HepG2 (cell line): ENCODE data around the gene TBKBP1. TPM values are rescaled to one million over a fixed set of nuclear protein-coding genes. Genes with fewer than 3 reads are reported as not detected.

Experiments used
- BCL6 ChIP-seq: IDR thresholded peaks from 2 replicates; pipeline ENCODE4 v1.6.1; 2016; ENCODE audit warnings: missing genetic modification reagents, missing compliant biosample characterization
- CC2D1A ChIP-seq: sonication (generic); formaldehyde crosslinking; IDR thresholded peaks from 2 replicates; pipeline ENCODE4 v1.8.1; 2023; ENCODE audit warnings: mild to moderate bottlenecking, missing genetic modification reagents
- EZH2 ChIP-seq: conservative IDR thresholded peaks from 2 replicates; pipeline ENCODE4 v1.6.1; 2012; ENCODE audit warnings: mild to moderate bottlenecking, low read depth, low read length, moderate library complexity
- FOXM1 ChIP-seq: sonication (generic); formaldehyde crosslinking; IDR thresholded peaks from 2 replicates; pipeline ENCODE4 v1.5.0; 2020; ENCODE audit warnings: missing genetic modification reagents
- HNRNPH1 ChIP-seq: fragments of 200-400 bp; formaldehyde crosslinking; optimal IDR thresholded peaks from 2 replicates; pipeline ENCODE3; 2017; ENCODE audit warnings: mild to moderate bottlenecking, low read depth, low read length
- KDM5A ChIP-seq: fragments of 200-600 bp; sonication (generic); IDR thresholded peaks from 2 replicates; pipeline ENCODE4 v1.7.0; 2018; ENCODE audit warnings: antibody characterized with exemption, mild to moderate bottlenecking, low read length, borderline replicate concordance
- LBX2 ChIP-seq: sonication (generic); formaldehyde crosslinking; IDR thresholded peaks from 2 replicates; pipeline ENCODE4 v1.5.0; 2020; ENCODE audit warnings: missing genetic modification reagents, mild to moderate bottlenecking, borderline replicate concordance
- MBD4 ChIP-seq: IDR thresholded peaks from 2 replicates; pipeline ENCODE4 v1.6.1; 2012; ENCODE audit warnings: low read length, inconsistent platforms, borderline replicate concordance
- MYC ChIP-seq: sonication (generic); formaldehyde crosslinking; IDR thresholded peaks from 2 replicates; pipeline ENCODE4 v1.9.0; 2021; ENCODE audit warnings: missing genetic modification reagents, borderline replicate concordance
- MZF1 ChIP-seq: sonication (generic); formaldehyde crosslinking; IDR thresholded peaks from 2 replicates; pipeline ENCODE4 v1.8.1; 2023; ENCODE audit warnings: mild to moderate bottlenecking, missing genetic modification reagents, borderline replicate concordance
- NR1H2 ChIP-seq: sonication (generic); formaldehyde crosslinking; IDR thresholded peaks from 2 replicates; pipeline ENCODE4 v1.8.1; 2022; ENCODE audit warnings: low read depth, missing genetic modification reagents, borderline replicate concordance
- RBM22 ChIP-seq: fragments of 200-400 bp; formaldehyde crosslinking; optimal IDR thresholded peaks from 2 replicates; pipeline ENCODE3; 2017; ENCODE audit warnings: mild to moderate bottlenecking, low read length, moderate library complexity
- RXRB ChIP-seq: IDR thresholded peaks from 2 replicates; pipeline ENCODE4 v1.6.1; 2016; ENCODE audit warnings: borderline replicate concordance, missing genetic modification reagents, missing compliant biosample characterization
- SIX1 ChIP-seq: sonication (generic); formaldehyde crosslinking; IDR thresholded peaks from 2 replicates; pipeline ENCODE4 v1.4.0; 2020; ENCODE audit warnings: missing genetic modification reagents, borderline replicate concordance
- SUZ12 ChIP-seq: fragments of 150-350 bp; IDR thresholded peaks from 2 replicates; pipeline ENCODE4 v1.6.1; 2014; ENCODE audit warnings: low read depth, low read length
- THYN1 ChIP-seq: sonication (generic); formaldehyde crosslinking; IDR thresholded peaks from 2 replicates; pipeline ENCODE4 v1.8.1; 2023; ENCODE audit warnings: low read depth, mild to moderate bottlenecking, moderate library complexity, missing genetic modification reagents, borderline replicate concordance
- TOPORS ChIP-seq: sonication (generic); formaldehyde crosslinking; IDR thresholded peaks from 2 replicates; pipeline ENCODE4 v1.8.0; 2023; ENCODE audit warnings: mild to moderate bottlenecking, missing genetic modification reagents
- ZFYVE20 ChIP-seq: sonication (generic); formaldehyde crosslinking; IDR thresholded peaks from 2 replicates; pipeline ENCODE4 v1.8.0; 2023; ENCODE audit warnings: low read depth, mild to moderate bottlenecking, moderate library complexity, missing genetic modification reagents, borderline replicate concordance
- ZNF224 ChIP-seq: sonication (generic); formaldehyde crosslinking; IDR thresholded peaks from 2 replicates; pipeline ENCODE4 v1.5.0; 2020; ENCODE audit warnings: mild to moderate bottlenecking, missing genetic modification reagents
- ZNF235 ChIP-seq: sonication (generic); formaldehyde crosslinking; IDR thresholded peaks from 2 replicates; pipeline ENCODE4 v1.8.1; 2023; ENCODE audit warnings: mild to moderate bottlenecking, missing genetic modification reagents, borderline replicate concordance
- ZNF292 ChIP-seq: sonication (generic); formaldehyde crosslinking; IDR thresholded peaks from 2 replicates; pipeline ENCODE4 v1.8.1; 2022; ENCODE audit warnings: mild to moderate bottlenecking, low read depth, missing genetic modification reagents, borderline replicate concordance
- ZNF615 ChIP-seq: sonication (generic); formaldehyde crosslinking; IDR thresholded peaks from 2 replicates; pipeline ENCODE4 v1.5.0; 2020; ENCODE audit warnings: mild to moderate bottlenecking, missing genetic modification reagents, borderline replicate concordance
- ZNF629 ChIP-seq: sonication (generic); formaldehyde crosslinking; conservative IDR thresholded peaks from 2 replicates; pipeline ENCODE4 v1.5.0; 2020; ENCODE audit warnings: missing genetic modification reagents
- ZSCAN29 ChIP-seq: sonication (generic); formaldehyde crosslinking; conservative IDR thresholded peaks from 2 replicates; pipeline ENCODE4 v1.4.0; 2020; ENCODE audit warnings: mild to moderate bottlenecking, missing genetic modification reagents
- ZSCAN30 ChIP-seq: sonication (generic); formaldehyde crosslinking; IDR thresholded peaks from 2 replicates; pipeline ENCODE4 v1.5.0; 2020; ENCODE audit warnings: mild to moderate bottlenecking, missing genetic modification reagents
- polyA plus RNA-seq, 8 experiments: library from polyadenylated mRNA; depleted of rRNA in 3 of 8; stranded (reverse) in 7 of 8; unstranded in 1 of 8; fragments of >200 nt; fragmentation: Illumina TruSeq in 4 of 8; extraction: Trizol in 4 of 8; gene quantifications; 2 replicates each; pipeline versions ENCODE4 v1.2.1 to v1.2.3, GENCODE V29; 2011 to 2016; ENCODE audit warnings: low read depth in 4 of 8, missing spikeins in 1 of 8, mixed read lengths in 1 of 8; ENCODE audit not compliant: insufficient read depth in 1 of 8
- total RNA-seq, 5 experiments: library from RNA; depleted of rRNA; stranded (reverse); fragments of >200 nt; fragmentation: Illumina TruSeq; extraction: Trizol; gene quantifications; 2 replicates each; pipeline ENCODE4 v1.2.3, GENCODE V29; 2016; ENCODE audit warnings: low read depth in 1 of 5
- TF ChIP-seq, protein P1 (sequence below): sonication (generic); formaldehyde crosslinking; conservative IDR thresholded peaks from 2 replicates; pipeline ENCODE4 v1.8.1; 2023; ENCODE audit warnings: missing genetic modification reagents
- TF ChIP-seq, protein P2 (sequence below): sonication (generic); formaldehyde crosslinking; IDR thresholded peaks from 2 replicates; pipeline ENCODE4 v1.4.0; 2020; ENCODE audit warnings: mild to moderate bottlenecking, missing genetic modification reagents

Gene TBKBP1
- total and polyA plus RNA-seq, 2 of the 13 experiments (the other 11 are each of a cell fraction or from before 2014, with no cell fraction given), result 2.6 to 7.0 TPM

GRCh38 chr17:47649153-47649971, 44.6 kb upstream of the TBKBP1 start, which contains the start of gene KPNB1 (continued):
- TF ChIP-seq LBX2, result peak; percentile 98
- TF ChIP-seq ZSCAN29 (CRISPR knock-in tag), result peak; percentile 69
- TF ChIP-seq CC2D1A (CRISPR knock-in tag), result no peak
- no peak; the same call in 1 of the 2 replicates for TF ChIP-seq RXRB (CRISPR knock-in tag)
- TF ChIP-seq MBD4, result no peak
- TF ChIP-seq ZNF235, result peak; percentile 97
- TF ChIP-seq THYN1 (CRISPR knock-in tag), result no peak
- peak; percentile 88; the same call in 1 of the 2 replicates for TF ChIP-seq MZF1 (CRISPR knock-in tag)
- TF ChIP-seq SUZ12, result no peak; the same call in 1 of the 2 replicates
- peak; percentile 81; the same call in 1 of the 2 replicates for TF ChIP-seq FOXM1 (CRISPR knock-in tag)
- TF ChIP-seq HNRNPH1, result peak; percentile 64
- TF ChIP-seq, protein P1, sequence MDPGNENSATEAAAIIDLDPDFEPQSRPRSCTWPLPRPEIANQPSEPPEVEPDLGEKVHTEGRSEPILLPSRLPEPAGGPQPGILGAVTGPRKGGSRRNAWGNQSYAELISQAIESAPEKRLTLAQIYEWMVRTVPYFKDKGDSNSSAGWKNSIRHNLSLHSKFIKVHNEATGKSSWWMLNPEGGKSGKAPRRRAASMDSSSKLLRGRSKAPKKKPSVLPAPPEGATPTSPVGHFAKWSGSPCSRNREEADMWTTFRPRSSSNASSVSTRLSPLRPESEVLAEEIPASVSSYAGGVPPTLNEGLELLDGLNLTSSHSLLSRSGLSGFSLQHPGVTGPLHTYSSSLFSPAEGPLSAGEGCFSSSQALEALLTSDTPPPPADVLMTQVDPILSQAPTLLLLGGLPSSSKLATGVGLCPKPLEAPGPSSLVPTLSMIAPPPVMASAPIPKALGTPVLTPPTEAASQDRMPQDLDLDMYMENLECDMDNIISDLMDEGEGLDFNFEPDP, result no peak
- peak; percentile 88; the same call in 1 of the 2 replicates for TF ChIP-seq ZNF615
- TF ChIP-seq MYC (CRISPR knock-in tag), result peak; percentile 87
- peak; percentile 90; the same call in 1 of the 2 replicates for TF ChIP-seq ZFYVE20
- TF ChIP-seq RBM22, result peak; percentile 76
- peak; percentile 36; the same call in 1 of the 2 replicates for TF ChIP-seq TOPORS (CRISPR knock-in tag)
- no peak; the same call in 1 of the 2 replicates for TF ChIP-seq NR1H2 (CRISPR knock-in tag)
- peak; percentile 62; the same call in 1 of the 2 replicates for TF ChIP-seq SIX1
- TF ChIP-seq ZNF292 (CRISPR knock-in tag), result no peak
- peak; percentile 45; the same call in 1 of the 2 replicates for TF ChIP-seq ZSCAN30 (CRISPR knock-in tag)
- TF ChIP-seq ZNF629, result peak; percentile 39; the same call in 1 of the 2 replicates
- TF ChIP-seq BCL6 (CRISPR knock-in tag), result peak; percentile 70
- 0 out of 2 replicates have a peak, but pooled peaks have one; percentile 8 for TF ChIP-seq ZNF224 (CRISPR knock-in tag)
- TF ChIP-seq KDM5A, result no peak; the same call in 1 of the 2 replicates
- TF ChIP-seq, protein P2, sequence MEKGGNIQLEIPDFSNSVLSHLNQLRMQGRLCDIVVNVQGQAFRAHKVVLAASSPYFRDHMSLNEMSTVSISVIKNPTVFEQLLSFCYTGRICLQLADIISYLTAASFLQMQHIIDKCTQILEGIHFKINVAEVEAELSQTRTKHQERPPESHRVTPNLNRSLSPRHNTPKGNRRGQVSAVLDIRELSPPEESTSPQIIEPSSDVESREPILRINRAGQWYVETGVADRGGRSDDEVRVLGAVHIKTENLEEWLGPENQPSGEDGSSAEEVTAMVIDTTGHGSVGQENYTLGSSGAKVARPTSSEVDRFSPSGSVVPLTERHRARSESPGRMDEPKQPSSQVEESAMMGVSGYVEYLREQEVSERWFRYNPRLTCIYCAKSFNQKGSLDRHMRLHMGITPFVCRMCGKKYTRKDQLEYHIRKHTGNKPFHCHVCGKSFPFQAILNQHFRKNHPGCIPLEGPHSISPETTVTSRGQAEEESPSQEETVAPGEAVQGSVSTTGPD (CRISPR knock-in tag), result no peak
- TF ChIP-seq EZH2, result no peak
